GDM1 (cell line): ENCODE data around the gene CRHBP.

Experiments used
- DNase-seq: peaks from one replicate; lab custom pipeline; 2025; lab: John Stamatoyannopoulos, UW

The CRHBP gene

GRCh38 chr5:77015938-77016569, 63.2 kb downstream of the CRHBP start:
- DNase-seq, result peak; percentile 52

GRCh38 chr5:77016962-77017361, 64.1 kb downstream of the CRHBP start:
- no peak for DNase-seq

- DNase-seq, result no peak
Measured at GRCh38 chr5:77017668-77018067, 64.8 kb downstream of the CRHBP start.
